OCI-LY1 (cell line): ENCODE data around the gene PTPRE.

ENCODE experiments used
- H2AFZ ChIP-seq: fragments of 200-600 bp; sonication (generic), shearing (Covaris generic); 2 replicates; pipeline ENCODE4 v1.6.0; 2014; ENCODE audit warnings: antibody characterized with exemption, mild to moderate bottlenecking, low read length
- H3F3A ChIP-seq: fragments of 200-600 bp; sonication (generic), shearing (Covaris generic); 2 replicates; pipeline ENCODE4 v1.6.0; 2014; ENCODE audit warnings: mild to moderate bottlenecking, antibody characterized with exemption, low read length, moderate library complexity; ENCODE audit not compliant: insufficient read depth
- H3K27ac ChIP-seq: fragments of 200-600 bp; sonication (generic); 2 replicates; pipeline ENCODE4 v1.5.1; 2014; ENCODE audit warnings: low read length, mixed run types, mild to moderate bottlenecking, low read depth; ENCODE audit not compliant: poor library complexity, severe bottlenecking
- H3K27me3 ChIP-seq: fragments of 200-600 bp; sonication (generic); 2 replicates; pipeline ENCODE4 v1.6.0; 2014; ENCODE audit warnings: antibody characterized with exemption, mild to moderate bottlenecking, low read length, moderate library complexity; ENCODE audit not compliant: insufficient read depth
- H3K36me3 ChIP-seq: fragments of 200-600 bp; sonication (generic); 2 replicates; pipeline ENCODE4 v1.6.1; 2014; ENCODE audit warnings: mild to moderate bottlenecking, antibody characterized with exemption, low read length, moderate library complexity, mixed read lengths; ENCODE audit not compliant: insufficient read depth
- H3K4me1 ChIP-seq: fragments of 200-600 bp; sonication (generic); 2 replicates; pipeline ENCODE4 v1.5.1; 2014; ENCODE audit warnings: mild to moderate bottlenecking, low read length, moderate library complexity; ENCODE audit not compliant: insufficient read depth, severe bottlenecking
- H3K4me2 ChIP-seq: fragments of 200-600 bp; sonication (generic), shearing (Covaris generic); 2 replicates; pipeline ENCODE4 v1.6.1; 2014; ENCODE audit warnings: low read length
- H3K4me3 ChIP-seq: fragments of 200-600 bp; sonication (generic); 2 replicates; pipeline ENCODE4 v1.5.1; 2014; ENCODE audit warnings: low read length, low read depth, mild to moderate bottlenecking, mixed read lengths; ENCODE audit not compliant: poor library complexity, severe bottlenecking
- H3K79me2 ChIP-seq: fragments of 200-600 bp; shearing (Covaris generic); 2 replicates; pipeline ENCODE4 v1.6.1; 2016; ENCODE audit warnings: mixed run types, low read length, mixed read lengths; ENCODE audit not compliant: insufficient read depth
- H3K9ac ChIP-seq: fragments of 200-600 bp; sonication (generic), shearing (Covaris generic); 2 replicates; pipeline ENCODE4 v1.6.1; 2014; ENCODE audit warnings: mild to moderate bottlenecking, low read length, mixed read lengths
- H3K9me2 ChIP-seq: fragments of 200-600 bp; sonication (generic), shearing (Covaris generic); 2 replicates; pipeline ENCODE4 v1.6.1; 2014; ENCODE audit warnings: low read depth, mild to moderate bottlenecking, low read length, mixed read lengths
- H3K9me3 ChIP-seq: fragments of 200-600 bp; shearing (Covaris generic); 2 replicates; pipeline ENCODE4 v1.6.1; 2014; ENCODE audit warnings: low read length, mixed read lengths
- H4K20me1 ChIP-seq: fragments of 200-600 bp; sonication (generic), shearing (Covaris generic); 2 replicates; pipeline ENCODE4 v1.6.0; 2016; ENCODE audit warnings: mild to moderate bottlenecking, low read length; ENCODE audit not compliant: insufficient read depth
- CTCF ChIP-seq: fragments of 200-600 bp; sonication (generic), shearing (Covaris generic); IDR thresholded peaks from 2 replicates; pipeline ENCODE4 v1.5.1; 2017; ENCODE audit warnings: mild to moderate bottlenecking, antibody characterized with exemption, low read length, moderate library complexity, mixed read lengths
- EZH2 ChIP-seq: fragments of 200-600 bp; sonication (generic), shearing (Covaris generic); IDR thresholded peaks from 2 replicates; pipeline ENCODE4 v1.8.0; 2017; ENCODE audit warnings: borderline replicate concordance, mixed run types, mild to moderate bottlenecking, antibody characterized with exemption, low read length, moderate library complexity, mixed read lengths

Gene PTPRE

GRCh38 chr10:127942811-127943210 lies 35.9 kb downstream of the PTPRE start:
- Histone ChIP-seq H3K79me2 (no peaks in the 10 kb centered on the region), H3K9ac (no peak overlapping the region), H3K27ac (no peak overlapping the region), H3K4me3 (no peak overlapping the region), H4K20me1 (no peaks in the 10 kb centered on the region), H3K9me2 (no peaks in the 10 kb centered on the region), H3K4me1 (no peaks in the 10 kb centered on the region), H2AFZ (no peak overlapping the region), H3K36me3 (no peaks in the 10 kb centered on the region), H3K9me3 (no peaks in the 10 kb centered on the region), H3F3A (no peaks in the 10 kb centered on the region), H3K27me3 (peaks cover 9% of the 10 kb centered on the region; the same call in 1 of the 2 replicates), H3K4me2 (no peak overlapping the region)
- no peak for TF ChIP-seq CTCF
- no peak for TF ChIP-seq EZH2

GRCh38 chr10:127943336-127943910 lies 36.5 kb downstream of the PTPRE start:
- no peak for TF ChIP-seq EZH2
- no peak for TF ChIP-seq CTCF
- Histone ChIP-seq H3K27me3 (peaks cover 9% of the 10 kb centered on the region; the same call in 1 of the 2 replicates), H2AFZ (no peak overlapping the region), H4K20me1 (no peaks in the 10 kb centered on the region), H3F3A (no peaks in the 10 kb centered on the region), H3K36me3 (no peaks in the 10 kb centered on the region), H3K9me3 (no peaks in the 10 kb centered on the region), H3K27ac (no peak overlapping the region), H3K4me2 (no peak overlapping the region), H3K4me1 (no peaks in the 10 kb centered on the region), H3K4me3 (no peak overlapping the region), H3K9me2 (no peaks in the 10 kb centered on the region), H3K79me2 (no peaks in the 10 kb centered on the region), H3K9ac (no peak overlapping the region)

GRCh38 chr10:127944256-127944655 lies 37.4 kb downstream of the PTPRE start:
- peaks cover 9% of the 10 kb centered on the region; the same call in 1 of the 2 replicates for H3K27me3 ChIP-seq
- H3K9me3 ChIP-seq = no peaks in the 10 kb centered on the region
- no peak overlapping the region for H3K27ac ChIP-seq
- no peaks in the 10 kb centered on the region for H3F3A ChIP-seq
- no peak overlapping the region for H2AFZ ChIP-seq
- H3K9me2 ChIP-seq = no peaks in the 10 kb centered on the region
- no peaks in the 10 kb centered on the region for H3K36me3 ChIP-seq
- TF ChIP-seq EZH2 (no peak), CTCF (no peak)
- no peaks in the 10 kb centered on the region for H4K20me1 ChIP-seq
- no peak overlapping the region for H3K4me3 ChIP-seq
- H3K4me2 ChIP-seq = no peak overlapping the region
- no peak overlapping the region for H3K9ac ChIP-seq
- no peaks in the 10 kb centered on the region for H3K79me2 ChIP-seq
- H3K4me1 ChIP-seq = no peaks in the 10 kb centered on the region
